Panc1 (cell line): ENCODE results near the gene AHCTF1.
"Not testable (repeated sequence)": the region's sequence is repeated elsewhere in the genome, so short reads cannot be mapped to it uniquely, and the experiment has no call there.

Experiments used
- CTCF ChIP-seq: fragments of 450-650 bp; IDR thresholded peaks from 2 replicates; pipeline ENCODE4 v1.5.1; 2017; ENCODE audit warnings: mild to moderate bottlenecking
- POLR2AphosphoS5 ChIP-seq: IDR thresholded peaks from 2 replicates; pipeline ENCODE4 v1.6.1; 2012; ENCODE audit warnings: mild to moderate bottlenecking, low read depth, low read length, moderate library complexity
- REST ChIP-seq, 2 experiments: IDR thresholded peaks; 2 replicates each; pipeline ENCODE4 v1.6.1; 2011 to 2012; ENCODE audit warnings: low read depth in 2 of 2, control low read depth in 1 of 2, low read length in 1 of 2, mild to moderate bottlenecking in 1 of 2, moderate library complexity in 1 of 2; ENCODE audit not compliant: insufficient read depth in 1 of 2
- SIN3A ChIP-seq: IDR thresholded peaks from 2 replicates; pipeline ENCODE4 v1.6.1; 2012; ENCODE audit warnings: low read depth, mild to moderate bottlenecking, low read length, moderate library complexity, borderline replicate concordance; ENCODE audit not compliant: insufficient read depth
- TCF7L2 ChIP-seq: IDR thresholded peaks from 2 replicates; pipeline ENCODE4 v1.6.1; 2011; ENCODE audit warnings: mild to moderate bottlenecking, low read depth, low read length, inconsistent platforms

- not testable (repeated sequence) for TF ChIP-seq CTCF; TCF7L2; SIN3A; REST (IDR thresholded peaks at IDR 0.05; ENCODE audit: insufficient read depth in 1 of 2, low read depth in 2 of 2, low read length in 1 of 2); POLR2AphosphoS5
These were observed 114.0 kb downstream of the AHCTF1 start for GRCh38 chr1:246817778-246818177.
